Karpas-422 (cell line): ENCODE measurements around the gene C2CD4C. TPM values are rescaled to one million over a fixed set of nuclear protein-coding genes. Genes with fewer than 3 reads are reported as not detected.
"Not testable (repeated sequence)": the region's sequence is repeated elsewhere in the genome, so short reads cannot be mapped to it uniquely, and the experiment has no call there.

ENCODE experiments used
- DNase-seq: peaks from one replicate; pipeline ENCODE4 v3.0.0-alpha.2; 2015
- H2AFZ ChIP-seq: fragments of 200-600 bp; sonication (generic); 2 replicates; pipeline ENCODE4 v1.6.1; 2014; ENCODE audit warnings: antibody characterized with exemption, low read length, mixed read lengths
- H3K27ac ChIP-seq: fragments of 200-600 bp; sonication (generic); 2 replicates; pipeline ENCODE4 v1.5.1; 2014; ENCODE audit warnings: mild to moderate bottlenecking, low read length, moderate library complexity
- H3K27me3 ChIP-seq: fragments of 200-600 bp; sonication (generic); 2 replicates; pipeline ENCODE4 v1.6.1; 2014; ENCODE audit warnings: low read length, mixed read lengths
- H3K36me3 ChIP-seq: fragments of 200-600 bp; sonication (generic); 2 replicates; pipeline ENCODE4 v1.6.1; 2014; ENCODE audit warnings: low read length, mixed read lengths; ENCODE audit not compliant: insufficient read depth
- H3K4me1 ChIP-seq: fragments of 200-600 bp; sonication (generic); 2 replicates; pipeline ENCODE4 v1.6.1; 2014; ENCODE audit warnings: mild to moderate bottlenecking, low read length, mixed read lengths
- H3K4me2 ChIP-seq: fragments of 200-600 bp; sonication (generic); 2 replicates; pipeline ENCODE4 v1.6.1; 2014; ENCODE audit warnings: low read length, low read depth, mild to moderate bottlenecking; ENCODE audit not compliant: poor library complexity, severe bottlenecking
- H3K4me3 ChIP-seq: fragments of 200-600 bp; sonication (generic); 2 replicates; pipeline ENCODE4 v1.5.1; 2014; ENCODE audit warnings: mild to moderate bottlenecking, antibody characterized with exemption, low read length, mixed read lengths
- H3K79me2 ChIP-seq: fragments of 200-600 bp; sonication (generic); 2 replicates; pipeline ENCODE4 v1.6.1; 2014; ENCODE audit warnings: mild to moderate bottlenecking, low read length, mixed read lengths
- H3K9ac ChIP-seq: fragments of 200-600 bp; sonication (generic); 2 replicates; pipeline ENCODE4 v1.6.0; 2014; ENCODE audit warnings: low read length
- H3K9me2 ChIP-seq: fragments of 200-600 bp; sonication (generic), shearing (Covaris generic); replicated peaks from 2 replicates; pipeline ENCODE4 v1.6.0; 2014; ENCODE audit warnings: mild to moderate bottlenecking, low read length, moderate library complexity; ENCODE audit not compliant: insufficient read depth
- H3K9me3 ChIP-seq: fragments of 300-700, 200-600 bp; sonication (generic); 2 replicates; pipeline ENCODE4 v1.6.1; 2014; ENCODE audit warnings: low read length, mixed read lengths
- H4K20me1 ChIP-seq: fragments of 200-600 bp; sonication (generic); 2 replicates; pipeline ENCODE4 v1.6.1; 2014; ENCODE audit warnings: mild to moderate bottlenecking, antibody characterized with exemption, low read length, low read depth; ENCODE audit not compliant: insufficient read depth
- total RNA-seq: library from RNA; depleted of rRNA; stranded (reverse); fragments of >200 nt; shearing (Covaris generic); gene quantifications from 2 replicates; pipeline ENCODE4 v1.2.3, GENCODE V29; 2014; ENCODE audit warnings: low replicate concordance

Gene C2CD4C
- total RNA-seq, 1 experiment from 2014 or later, result not detected

GRCh38 chr19:413756-414420 lies 4.9 kb upstream of the C2CD4C start:
- Histone ChIP-seq H3K27ac (no peak overlapping the region), H3K9me3 (no peaks in the 10 kb centered on the region), H3K36me3 (no peaks in the 10 kb centered on the region), H3K27me3 (no peaks in the 10 kb centered on the region), H3K4me3 (no peak overlapping the region), H3K9me2 (no peaks in the 10 kb centered on the region), H2AFZ (no peak overlapping the region), H3K4me1 (no peaks in the 10 kb centered on the region), H4K20me1 (no peaks in the 10 kb centered on the region), H3K79me2 (no peaks in the 10 kb centered on the region), H3K4me2 (no peak overlapping the region), H3K9ac (no peak overlapping the region)
- DNase-seq, result no peak

GRCh38 chr19:412356-413355 lies 3.7 kb upstream of the C2CD4C start:
- Histone ChIP-seq H3K79me2 (no peaks in the 10 kb centered on the region), H3K36me3 (no peaks in the 10 kb centered on the region), H4K20me1 (no peaks in the 10 kb centered on the region), H2AFZ (no peak overlapping the region), H3K4me1 (no peaks in the 10 kb centered on the region), H3K27me3 (no peaks in the 10 kb centered on the region), H3K9ac (no peak overlapping the region), H3K9me3 (no peaks in the 10 kb centered on the region), H3K27ac (no peak overlapping the region), H3K9me2 (no peaks in the 10 kb centered on the region), H3K4me2 (no peak overlapping the region), H3K4me3 (no peak overlapping the region)
- no peak for DNase-seq

- Histone ChIP-seq H3K4me3 (no peak overlapping the region), H3K9me2 (no peaks in the 10 kb centered on the region), H3K4me2 (no peak overlapping the region), H3K4me1 (no peaks in the 10 kb centered on the region), H3K36me3 (no peaks in the 10 kb centered on the region), H3K27ac (no peak overlapping the region), H4K20me1 (no peaks in the 10 kb centered on the region), H3K9ac (no peak overlapping the region), H3K79me2 (no peaks in the 10 kb centered on the region), H2AFZ (no peak overlapping the region), H3K27me3 (no peaks in the 10 kb centered on the region), H3K9me3 (no peaks in the 10 kb centered on the region)
- no peak for DNase-seq
Measured at GRCh38 chr19:411723-412355, 2.9 kb upstream of the C2CD4C start.

GRCh38 chr19:411121-411722 lies 2.3 kb upstream of the C2CD4C start:
- H3K79me2 ChIP-seq, H2AFZ ChIP-seq, H4K20me1 ChIP-seq, H3K27me3 ChIP-seq, H3K9me3 ChIP-seq, H3K4me3 ChIP-seq, H3K9me2 ChIP-seq, H3K4me2 ChIP-seq, H3K4me1 ChIP-seq, H3K9ac ChIP-seq, DNase-seq, H3K36me3 ChIP-seq, H3K27ac ChIP-seq: not testable (repeated sequence)

GRCh38 chr19:410243-410781 lies 1.4 kb upstream of the C2CD4C start:
- H4K20me1 ChIP-seq, result no peaks in the 10 kb centered on the region
- no peaks in the 10 kb centered on the region for H3K9me2 ChIP-seq
- H3K9ac ChIP-seq, result no peak overlapping the region
- H3K4me3 ChIP-seq, result no peak overlapping the region
- no peak for DNase-seq
- H3K27me3 ChIP-seq, result no peaks in the 10 kb centered on the region
- no peak overlapping the region for H3K27ac ChIP-seq
- no peaks in the 10 kb centered on the region for H3K79me2 ChIP-seq
- no peak overlapping the region for H3K4me2 ChIP-seq
- H3K9me3 ChIP-seq, result no peaks in the 10 kb centered on the region
- H3K36me3 ChIP-seq, result no peaks in the 10 kb centered on the region
- H3K4me1 ChIP-seq, result no peaks in the 10 kb centered on the region
- H2AFZ ChIP-seq, result no peak overlapping the region

- Histone ChIP-seq H3K9me2 (no peaks in the 10 kb centered on the region), H3K9me3 (no peaks in the 10 kb centered on the region), H3K79me2 (no peaks in the 10 kb centered on the region), H3K27me3 (no peaks in the 10 kb centered on the region), H3K36me3 (no peaks in the 10 kb centered on the region), H3K4me2 (no peak overlapping the region), H2AFZ (no peak overlapping the region), H3K27ac (no peak overlapping the region), H3K4me1 (no peaks in the 10 kb centered on the region), H3K9ac (no peak overlapping the region), H4K20me1 (no peaks in the 10 kb centered on the region), H3K4me3 (no peak overlapping the region)
- DNase-seq, result no peak
Measured at GRCh38 chr19:409516-410242, 732 bp upstream of the C2CD4C start.

- Histone ChIP-seq H3K9me3 (no peaks in the 10 kb centered on the region), H3K27ac (no peak overlapping the region), H3K9ac (no peak overlapping the region), H3K4me1 (no peaks in the 10 kb centered on the region), H2AFZ (no peak overlapping the region), H3K4me2 (no peak overlapping the region), H3K27me3 (no peaks in the 10 kb centered on the region), H3K4me3 (no peak overlapping the region), H4K20me1 (no peaks in the 10 kb centered on the region), H3K79me2 (no peaks in the 10 kb centered on the region), H3K36me3 (no peaks in the 10 kb centered on the region), H3K9me2 (no peaks in the 10 kb centered on the region)
- no peak for DNase-seq
Measured at GRCh38 chr19:408441-408901, 476 bp downstream of the C2CD4C start.
